Measurements from ENCODE around the gene SPSB1.

Gene SPSB1

GRCh38 chr1:9292361-9293240, at the start of gene SPSB1:
Gene SPSB1, plus strand, starts transcription at chr1:9292894. Its CDS starts 62,998 bp downstream, at chr1:9355892.
- DNase-seq, result peak; percentile 76
- CTCF ChIA-PET, result interaction anchor here (1.1 to 4.1 kb wide), 4 partner anchors 11 to 198 kb away, joined by 3 to 122 read pairs (median 4); no protein-coding TSS in a partner anchor
- peaks cover 5% of the 10 kb centered on the region for H3K36me3 Mint-ChIP-seq
- peaks cover 11% of the 10 kb centered on the region for H3K9me3 Mint-ChIP-seq
- peak within 1 kb of the TSS; percentile 62 for H3K4me3 Mint-ChIP-seq
- peaks cover 22% of the 10 kb centered on the region for H3K27me3 Mint-ChIP-seq
- peaks cover 12% of the 10 kb centered on the region for H3K4me1 Mint-ChIP-seq
- H3K27ac Mint-ChIP-seq, result no peak within 1 kb of the TSS

GRCh38 chr1:9243066-9243739, 49.5 kb upstream of the SPSB1 start:
- H3K4me3 Mint-ChIP-seq, result no peak overlapping the region
- H3K9me3 Mint-ChIP-seq, result no peaks in the 10 kb centered on the region
- peaks cover 57% of the 10 kb centered on the region for H3K4me1 Mint-ChIP-seq
- CTCF ChIA-PET, result interaction anchor here (1.3 kb wide), 2 partner anchors 8 to 238 kb away, joined by 3 to 4 read pairs; partner anchors contain the start of gene H6PD
- H3K27me3 Mint-ChIP-seq, result peaks cover 9% of the 10 kb centered on the region
- no peak overlapping the region for H3K27ac Mint-ChIP-seq
- peaks cover 18% of the 10 kb centered on the region for H3K36me3 Mint-ChIP-seq
- no peak for DNase-seq

GRCh38 chr1:9244501-9245229, 48.0 kb upstream of the SPSB1 start:
- Mint-ChIP-seq H3K27me3 (peaks cover 5% of the 10 kb centered on the region), H3K27ac (peak overlapping the region; percentile 76), H3K36me3 (peaks cover 15% of the 10 kb centered on the region), H3K4me1 (peaks cover 42% of the 10 kb centered on the region), H3K9me3 (no peaks in the 10 kb centered on the region), H3K4me3 (no peak overlapping the region)
- peak; percentile 39 for DNase-seq
- CTCF ChIA-PET, result interaction anchor here (0.8 to 2.6 kb wide), 4 partner anchors 10 to 102 kb away, joined by 3 to 12 read pairs (median 4); partner anchors contain the start of gene H6PD

GRCh38 chr1:9245230-9245619, 47.5 kb upstream of the SPSB1 start:
- Mint-ChIP-seq H3K9me3 (no peaks in the 10 kb centered on the region), H3K4me3 (no peak overlapping the region), H3K36me3 (peaks cover 15% of the 10 kb centered on the region), H3K27me3 (peaks cover 4% of the 10 kb centered on the region), H3K4me1 (peaks cover 36% of the 10 kb centered on the region), H3K27ac (no peak overlapping the region)
- CTCF ChIA-PET, result interaction anchor here (0.8 to 2.6 kb wide), 3 partner anchors 12 to 103 kb away, joined by 3 to 12 read pairs (median 4); no protein-coding TSS in a partner anchor
- DNase-seq, result no peak

GRCh38 chr1:9245661-9246060, 47.0 kb upstream of the SPSB1 start:
- CTCF ChIA-PET, result interaction anchor here (0.8 to 2.6 kb wide), 3 partner anchors 12 to 103 kb away, joined by 3 to 12 read pairs (median 4); no protein-coding TSS in a partner anchor
- no peak overlapping the region for H3K4me3 Mint-ChIP-seq
- peaks cover 32% of the 10 kb centered on the region for H3K4me1 Mint-ChIP-seq

GRCh38 chr1:9246215-9246614, 46.5 kb upstream of the SPSB1 start:
- no peak for DNase-seq
- CTCF ChIA-PET, result interaction anchor here (2.6 kb wide), 1 partner anchor 104 kb away, joined by 12 read pairs; no protein-coding TSS in a partner anchor
- Mint-ChIP-seq H3K36me3 (peaks cover 15% of the 10 kb centered on the region), H3K4me3 (no peak overlapping the region), H3K27me3 (no peaks in the 10 kb centered on the region), H3K9me3 (no peaks in the 10 kb centered on the region), H3K27ac (no peak overlapping the region), H3K4me1 (peaks cover 29% of the 10 kb centered on the region)

More at GRCh38 chr1:9245661-9246060, 47.0 kb upstream of the SPSB1 start:
- no peak for DNase-seq
- Mint-ChIP-seq H3K9me3 (no peaks in the 10 kb centered on the region), H3K27ac (no peak overlapping the region), H3K27me3 (peaks cover 4% of the 10 kb centered on the region), H3K36me3 (peaks cover 15% of the 10 kb centered on the region)

GRCh38 chr1:9246841-9247785, 45.6 kb upstream of the SPSB1 start:
- peaks cover 14% of the 10 kb centered on the region for H3K36me3 Mint-ChIP-seq
- DNase-seq, result no peak

GRCh38 chr1:9247894-9248293, 44.8 kb upstream of the SPSB1 start:
- Mint-ChIP-seq H3K36me3 (peaks cover 13% of the 10 kb centered on the region), H3K4me3 (no peak overlapping the region), H3K27me3 (no peaks in the 10 kb centered on the region), H3K27ac (no peak overlapping the region), H3K9me3 (no peaks in the 10 kb centered on the region), H3K4me1 (peaks cover 24% of the 10 kb centered on the region)
- no peak for DNase-seq
- CTCF ChIA-PET, result interaction anchor here (0.9 to 1.3 kb wide), 4 partner anchors 14 to 247 kb away, joined by 3 read pairs; no protein-coding TSS in a partner anchor

More at GRCh38 chr1:9246841-9247785, 45.6 kb upstream of the SPSB1 start:
- H3K4me3 Mint-ChIP-seq, result no peak overlapping the region
- peaks cover 24% of the 10 kb centered on the region for H3K4me1 Mint-ChIP-seq
- no peaks in the 10 kb centered on the region for H3K9me3 Mint-ChIP-seq
- no peak overlapping the region for H3K27ac Mint-ChIP-seq
- no peaks in the 10 kb centered on the region for H3K27me3 Mint-ChIP-seq
- CTCF ChIA-PET, result interaction anchor here (0.9 to 1.3 kb wide), 3 partner anchors 13 to 248 kb away, joined by 3 read pairs; no protein-coding TSS in a partner anchor

GRCh38 chr1:9248341-9249262, 44.1 kb upstream of the SPSB1 start:
- no peaks in the 10 kb centered on the region for H3K27me3 Mint-ChIP-seq
- H3K4me3 Mint-ChIP-seq, result no peak overlapping the region
- H3K9me3 Mint-ChIP-seq, result no peaks in the 10 kb centered on the region
- H3K27ac Mint-ChIP-seq, result no peak overlapping the region
- H3K36me3 Mint-ChIP-seq, result peaks cover 13% of the 10 kb centered on the region
- no peak for DNase-seq
- CTCF ChIA-PET, result interaction anchor here (0.9 to 1.3 kb wide), 7 partner anchors 8 to 246 kb away, joined by 3 read pairs; no protein-coding TSS in a partner anchor
- peaks cover 24% of the 10 kb centered on the region for H3K4me1 Mint-ChIP-seq

- CTCF ChIA-PET, result interaction anchor here (1.1 to 2.4 kb wide), 4 partner anchors 9 to 138 kb away, joined by 3 to 15 read pairs (median 3); no protein-coding TSS in a partner anchor
- no peak for DNase-seq
- Mint-ChIP-seq H3K4me1 (peaks cover 19% of the 10 kb centered on the region), H3K36me3 (peaks cover 13% of the 10 kb centered on the region), H3K9me3 (no peaks in the 10 kb centered on the region), H3K27me3 (no peaks in the 10 kb centered on the region), H3K4me3 (no peak overlapping the region), H3K27ac (no peak overlapping the region)
These were observed 43.5 kb upstream of the SPSB1 start for GRCh38 chr1:9249263-9249533.

- peak; percentile 64 for DNase-seq
- no peak overlapping the region for H3K4me3 Mint-ChIP-seq
- no peaks in the 10 kb centered on the region for H3K27me3 Mint-ChIP-seq
- CTCF ChIA-PET, result interaction anchor here (1.1 to 2.4 kb wide), 7 partner anchors 10 to 190 kb away, joined by 3 to 15 read pairs (median 3); no protein-coding TSS in a partner anchor
- no peaks in the 10 kb centered on the region for H3K9me3 Mint-ChIP-seq
- no peak overlapping the region for H3K27ac Mint-ChIP-seq
- H3K36me3 Mint-ChIP-seq, result peaks cover 12% of the 10 kb centered on the region
- peaks cover 13% of the 10 kb centered on the region for H3K4me1 Mint-ChIP-seq
These were observed 42.9 kb upstream of the SPSB1 start for GRCh38 chr1:9249534-9250410.

Data from activated naive CD4-positive, alpha-beta T cell treated with anti-CD3 and anti-CD28 coated beads, Interleukin-2, amount 10 ng/mL, durations not matched to agents 7 days and 5 days (primary cell).